Fibroblast of the aortic adventitia (primary cell): ENCODE data around the gene FADS1. TPM values are rescaled to one million over a fixed set of nuclear protein-coding genes. Genes with fewer than 3 reads are reported as not detected.

Experiments
- DNase-seq: peaks from one replicate; pipeline ENCODE4 v3.0.0-alpha.2; 2010; ENCODE audit warnings: low read depth
- H3K4me3 ChIP-seq: 2 replicates; pipeline ENCODE4 v1.5.1; 2011; ENCODE audit warnings: low read depth, mild to moderate bottlenecking, control low read depth, low read length, moderate library complexity
- total RNA-seq: library from RNA; depleted of rRNA; stranded (reverse); fragments of >200 nt; gene quantifications from 2 replicates; pipeline ENCODE4 v1.2.3, GENCODE V29; 2012; ENCODE audit warnings: low replicate concordance
- TF ChIP-seq, protein P1 (sequence below): IDR thresholded peaks from 2 replicates; pipeline ENCODE4 v1.5.1; 2011; ENCODE audit warnings: mild to moderate bottlenecking, low read length, control low read depth, inconsistent platforms; ENCODE audit not compliant: insufficient read depth

Gene FADS1
- total RNA-seq, 1 donor: 74.1 TPM

DNA sequence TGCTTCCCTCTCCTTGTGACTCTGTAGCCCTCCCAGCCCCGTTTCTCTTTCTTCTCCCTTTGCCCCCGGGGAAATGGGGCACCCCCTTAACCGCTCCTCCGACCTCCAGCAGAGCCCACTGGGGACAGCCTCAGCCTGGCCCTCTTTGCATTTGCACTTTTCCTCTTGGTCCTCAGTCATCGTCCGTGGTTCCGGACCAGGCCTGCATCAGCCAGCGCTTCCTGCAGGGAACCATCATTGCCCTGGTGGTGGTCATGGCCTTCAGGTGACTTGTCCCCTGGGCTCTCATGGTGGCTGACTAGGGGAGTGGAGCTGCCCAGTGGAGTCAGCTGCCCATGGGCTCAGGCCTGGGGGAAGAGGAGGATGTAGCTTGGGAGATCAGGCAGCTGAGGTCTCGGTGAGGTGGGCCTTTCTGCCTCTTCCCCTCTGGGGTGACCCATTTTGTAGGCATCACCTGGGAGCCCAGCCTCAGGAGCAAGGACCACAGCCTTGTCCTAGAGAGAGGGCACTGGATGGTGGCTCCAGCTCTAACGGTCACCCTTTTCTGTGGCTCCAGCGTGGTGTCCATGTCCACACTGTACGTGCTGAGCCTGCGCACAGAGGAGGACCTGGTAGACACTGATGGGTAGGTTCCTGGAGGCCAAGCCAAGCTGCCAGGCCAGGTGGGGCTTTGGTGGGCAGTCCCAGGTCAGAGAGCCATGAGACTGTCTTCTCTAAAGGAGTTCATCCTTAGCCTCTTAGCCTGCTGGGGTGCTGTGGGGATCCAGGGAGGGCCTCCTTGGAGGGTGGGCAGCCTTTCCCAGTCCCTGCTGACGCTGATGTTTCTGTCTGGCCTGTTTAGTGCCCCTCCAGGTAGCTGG, 36.9 kb downstream of the FADS1 start:
- no peak for DNase-seq

GRCh38 chr11:61778920-61779650, 37.7 kb downstream of the FADS1 start:
- no peak overlapping the region for H3K4me3 ChIP-seq
- DNase-seq: no peak
- TF ChIP-seq, protein P1, sequence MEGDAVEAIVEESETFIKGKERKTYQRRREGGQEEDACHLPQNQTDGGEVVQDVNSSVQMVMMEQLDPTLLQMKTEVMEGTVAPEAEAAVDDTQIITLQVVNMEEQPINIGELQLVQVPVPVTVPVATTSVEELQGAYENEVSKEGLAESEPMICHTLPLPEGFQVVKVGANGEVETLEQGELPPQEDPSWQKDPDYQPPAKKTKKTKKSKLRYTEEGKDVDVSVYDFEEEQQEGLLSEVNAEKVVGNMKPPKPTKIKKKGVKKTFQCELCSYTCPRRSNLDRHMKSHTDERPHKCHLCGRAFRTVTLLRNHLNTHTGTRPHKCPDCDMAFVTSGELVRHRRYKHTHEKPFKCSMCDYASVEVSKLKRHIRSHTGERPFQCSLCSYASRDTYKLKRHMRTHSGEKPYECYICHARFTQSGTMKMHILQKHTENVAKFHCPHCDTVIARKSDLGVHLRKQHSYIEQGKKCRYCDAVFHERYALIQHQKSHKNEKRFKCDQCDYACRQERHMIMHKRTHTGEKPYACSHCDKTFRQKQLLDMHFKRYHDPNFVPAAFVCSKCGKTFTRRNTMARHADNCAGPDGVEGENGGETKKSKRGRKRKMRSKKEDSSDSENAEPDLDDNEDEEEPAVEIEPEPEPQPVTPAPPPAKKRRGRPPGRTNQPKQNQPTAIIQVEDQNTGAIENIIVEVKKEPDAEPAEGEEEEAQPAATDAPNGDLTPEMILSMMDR: no peak

More for the DNA sequence above, 36.9 kb downstream of the FADS1 start:
- TF ChIP-seq, protein P1: no peak
- no peak overlapping the region for H3K4me3 ChIP-seq

GRCh38 chr11:61778357-61778886, 38.4 kb downstream of the FADS1 start:
- no peak for DNase-seq
- TF ChIP-seq, protein P1: no peak

GRCh38 chr11:61777234-61778090, 39.3 kb downstream of the FADS1 start:
- TF ChIP-seq, protein P1: no peak
- no peak for DNase-seq
- no peak overlapping the region for H3K4me3 ChIP-seq

More at GRCh38 chr11:61778357-61778886, 38.4 kb downstream of the FADS1 start:
- no peak overlapping the region for H3K4me3 ChIP-seq

DNA sequence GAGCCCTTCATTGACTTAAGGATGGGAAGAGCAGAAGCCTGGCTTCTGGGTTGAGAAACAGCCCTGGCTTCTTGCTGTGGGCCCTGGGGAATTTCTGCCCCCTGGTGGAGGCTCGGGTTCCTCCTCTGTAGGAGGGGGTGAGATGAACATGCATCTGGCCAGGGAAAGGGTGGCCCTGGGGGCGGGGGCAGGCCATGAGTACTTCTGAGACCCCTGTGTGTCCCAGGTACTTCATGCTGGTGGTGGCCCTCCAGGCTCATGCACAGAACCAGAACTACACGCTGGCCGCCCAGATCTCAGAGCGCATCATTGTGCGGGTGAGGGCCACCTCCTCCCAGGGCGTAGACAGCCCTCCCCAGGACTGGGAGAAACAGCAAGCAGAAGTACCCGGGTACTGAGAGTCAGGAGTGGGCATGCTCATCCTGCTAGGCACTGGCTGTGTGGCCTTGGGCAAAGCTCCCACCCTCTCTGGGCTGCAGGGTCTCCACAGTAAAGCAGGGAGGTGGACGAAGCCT, 40.2 kb downstream of the FADS1 start:
- DNase-seq: peak; percentile 69
- H3K4me3 ChIP-seq: no peak overlapping the region
- TF ChIP-seq, protein P1: peak; percentile 76
